ENCODE results near the gene ANKDD1B. TPM values are rescaled to one million over a fixed set of nuclear protein-coding genes. Genes with fewer than 3 reads are reported as not detected.

The ANKDD1B gene
- total and polyA plus RNA-seq, 2 of the 13 experiments (the other 11 are each of a cell fraction or from before 2014, with no cell fraction given): 0.12 to 0.27 TPM

GRCh38 chr5:75717082-75717922 is 106.0 kb downstream of the ANKDD1B start, which contains the start of gene POC5 (continued):
- no peak for TF ChIP-seq USF2 (IDR thresholded peaks at IDR 0.05; ENCODE audit: low read depth, low read length)
- TF ChIP-seq USF2 (CRISPR knock-in tag; IDR thresholded peaks at IDR 0.05; ENCODE audit: borderline replicate concordance): no peak
- no peak for TF ChIP-seq ZNF160 (CRISPR knock-in tag; IDR thresholded peaks at IDR 0.05)
- TF ChIP-seq NCOA2 (CRISPR knock-in tag; IDR thresholded peaks at IDR 0.05): peak; percentile 33; the same call in 1 of the 2 replicates
- peak; percentile 74; the same call in 1 of the 2 replicates for TF ChIP-seq ZNF766 (CRISPR knock-in tag; IDR thresholded peaks at IDR 0.05; ENCODE audit: borderline replicate concordance)
- no peak for TF ChIP-seq KDM1A (CRISPR knock-in tag; IDR thresholded peaks at IDR 0.05)
- peak; percentile 11; the same call in 1 of the 2 replicates for TF ChIP-seq ZNF331 (CRISPR knock-in tag; IDR thresholded peaks at IDR 0.05)
- peak; percentile 92 for TF ChIP-seq SNAPC2 (CRISPR knock-in tag; IDR thresholded peaks at IDR 0.05)
- no peak for TF ChIP-seq HMGA1 (CRISPR knock-in tag; conservative IDR thresholded peaks at IDR 0.05)
- TF ChIP-seq ZNF251 (CRISPR knock-in tag; IDR thresholded peaks at IDR 0.05): no peak
- TF ChIP-seq BORCS8-MEF2B (CRISPR knock-in tag; IDR thresholded peaks at IDR 0.05): peak; percentile 90
- TF ChIP-seq POLR2AphosphoS2 (IDR thresholded peaks at IDR 0.05; ENCODE audit: low read depth, low read length): no peak
- TF ChIP-seq ZMYM3 (CRISPR knock-in tag; IDR thresholded peaks at IDR 0.05): peak; percentile 90
- TF ChIP-seq MYNN (CRISPR knock-in tag; IDR thresholded peaks at IDR 0.05; ENCODE audit: low read depth): no peak
- TF ChIP-seq HDAC6 (IDR thresholded peaks at IDR 0.05; ENCODE audit: low read depth, low read length): no peak
- no peak for TF ChIP-seq ZNF652 (CRISPR knock-in tag; IDR thresholded peaks at IDR 0.05; ENCODE audit: borderline replicate concordance, low read depth)
- TF ChIP-seq ZSCAN12 (CRISPR knock-in tag; IDR thresholded peaks at IDR 0.05): no peak
- TF ChIP-seq BHLHE40 (IDR thresholded peaks at IDR 0.05; ENCODE audit: low read length): no peak
- peak; percentile 94 for TF ChIP-seq TGIF2 (CRISPR knock-in tag; IDR thresholded peaks at IDR 0.05)
- no peak for TF ChIP-seq ZNF616 (CRISPR knock-in tag; IDR thresholded peaks at IDR 0.05; ENCODE audit: low read depth)
- peak; percentile 79; the same call in 1 of the 2 replicates for TF ChIP-seq CSRNP1 (CRISPR knock-in tag; IDR thresholded peaks at IDR 0.05)
- TF ChIP-seq ZNF740 (CRISPR knock-in tag; IDR thresholded peaks at IDR 0.05): no peak
- TF ChIP-seq ZNF790 (CRISPR knock-in tag; IDR thresholded peaks at IDR 0.05; ENCODE audit: borderline replicate concordance): no peak
- TF ChIP-seq SALL1 (CRISPR knock-in tag; IDR thresholded peaks at IDR 0.05): peak; percentile 60; the same call in 1 of the 2 replicates
- TF ChIP-seq ZNF761 (CRISPR knock-in tag; conservative IDR thresholded peaks at IDR 0.05): peak; percentile 51; the same call in 1 of the 2 replicates
- TF ChIP-seq ZNF44 (CRISPR knock-in tag; IDR thresholded peaks at IDR 0.05): no peak
- no peak for TF ChIP-seq ZNF570 (CRISPR knock-in tag; IDR thresholded peaks at IDR 0.05; ENCODE audit: borderline replicate concordance)
- TF ChIP-seq ZSCAN29 (CRISPR knock-in tag; conservative IDR thresholded peaks at IDR 0.05): no peak
- TF ChIP-seq TAF15 (IDR thresholded peaks at IDR 0.05; ENCODE audit: low read depth, low read length, poor library complexity, severe bottlenecking): no peak
